ENCODE results near the gene TAF13.
"Not testable (repeated sequence)": the region's sequence is repeated elsewhere in the genome, so short reads cannot be mapped to it uniquely, and the experiment has no call there.

Gene TAF13

DNA sequence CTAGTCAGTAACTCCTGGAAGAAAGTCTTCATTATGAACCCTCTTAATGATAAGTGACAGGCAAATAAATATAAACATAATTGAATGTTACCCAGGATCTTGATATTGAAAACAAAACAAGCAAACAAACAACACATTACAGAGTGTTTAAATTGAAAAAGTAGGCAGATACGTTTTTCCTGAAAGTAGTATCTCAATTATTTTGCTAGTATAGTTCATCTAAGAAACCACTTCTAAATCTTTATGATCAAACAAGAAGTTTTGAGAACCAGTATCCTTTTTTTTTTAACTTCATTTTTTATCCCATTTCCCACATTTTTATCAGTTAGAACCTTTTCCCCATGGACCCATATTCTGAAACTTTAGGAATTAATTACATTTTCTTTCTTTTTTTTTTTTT is 30.2 kb downstream of the TAF13 start:
- no peak for DNase-seq

DNA sequence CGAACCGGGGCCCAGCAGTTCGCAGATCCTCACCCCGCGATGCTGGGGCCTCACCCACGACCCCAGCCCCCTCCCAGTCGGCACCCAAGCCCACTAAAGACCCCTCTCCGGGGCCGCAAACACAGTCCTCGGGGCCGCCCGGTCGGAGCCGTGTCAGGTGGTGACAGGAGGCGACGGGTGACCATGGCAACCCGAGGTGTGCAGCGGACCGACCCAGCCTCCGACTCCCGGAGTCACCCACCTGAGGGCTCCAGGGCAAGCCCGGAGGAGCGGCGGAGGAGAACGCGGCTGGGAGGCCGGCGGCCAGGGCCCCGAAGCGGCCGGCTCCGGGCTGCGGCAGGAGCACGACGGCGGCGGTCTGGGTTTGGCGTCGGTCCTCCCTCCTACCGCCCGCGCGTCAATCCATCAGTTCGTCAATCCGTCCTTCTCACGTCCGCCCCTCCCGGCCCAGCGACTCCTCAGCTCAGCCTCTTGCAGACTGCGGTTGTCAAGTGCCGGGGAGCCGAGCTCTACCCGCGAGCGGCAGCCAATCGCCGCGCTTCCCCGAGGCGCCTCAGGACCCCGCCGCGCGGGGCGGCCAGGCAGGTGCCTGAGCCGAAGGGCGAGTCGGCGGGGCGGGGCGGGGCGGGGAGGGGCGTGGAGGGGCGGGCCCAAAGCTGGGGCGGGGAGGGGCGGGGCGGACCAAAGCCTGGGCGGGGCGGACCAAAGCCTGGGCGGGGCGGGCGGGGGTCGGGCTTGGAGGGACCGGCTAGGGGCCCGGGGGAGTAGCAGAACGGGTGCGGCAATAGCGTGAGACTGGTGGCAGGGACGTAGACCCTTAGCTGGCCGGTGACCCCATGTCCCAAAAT is 34.0 kb downstream of the TAF13 start, which contains the start of gene WDR47:
Gene WDR47, minus strand, starts transcription at position 482 of the 848 bp plus-strand sequence. CDS start 18,590 bp downstream, outside the sequence.
- DNase-seq: peak; percentile 92 to 96 (median 93)

- DNase-seq: peak; percentile 5 to 74 (median 71)
Observed at GRCh38 chr1:109040989-109041620, 34.7 kb downstream of the TAF13 start.

DNA sequence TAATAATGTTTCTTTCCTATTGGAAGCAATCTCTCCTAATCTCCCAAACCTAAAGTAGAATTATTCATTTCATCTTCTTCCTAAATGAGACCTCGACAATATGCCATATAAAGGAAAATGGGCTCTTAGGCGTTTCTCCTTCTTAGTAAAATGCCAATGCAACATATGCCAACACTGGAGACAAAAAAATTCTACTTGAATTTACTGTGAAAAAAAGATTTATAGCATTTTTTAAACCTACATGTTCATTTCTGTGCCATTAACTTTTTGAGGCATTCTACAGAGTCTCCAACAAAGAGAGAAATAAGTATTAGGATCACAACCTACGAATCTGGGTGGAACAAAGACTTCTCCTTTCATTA is 35.2 kb downstream of the TAF13 start:
- DNase-seq: no peak

- no peak for DNase-seq
Observed at GRCh38 chr1:109034382-109034781, 41.4 kb downstream of the TAF13 start.

DNA sequence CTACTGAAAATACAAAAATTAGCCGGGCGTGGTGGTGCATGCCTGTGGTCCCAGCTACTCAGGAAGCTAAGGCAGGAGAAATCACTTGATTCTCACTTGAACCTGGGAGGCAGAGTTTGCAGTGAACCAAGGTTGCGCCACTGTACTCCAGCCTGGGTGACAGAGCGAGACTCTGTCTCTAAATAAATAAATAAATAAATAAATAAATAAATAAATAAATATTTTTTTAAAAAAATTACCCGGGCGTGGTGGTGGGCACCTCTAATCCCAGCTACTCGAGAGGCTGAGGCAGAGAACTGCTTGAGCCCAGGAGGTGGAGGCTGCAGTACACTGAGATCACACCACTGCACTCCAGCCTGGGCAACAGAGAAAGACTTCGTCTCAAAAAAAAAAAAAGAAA is 46.3 kb downstream of the TAF13 start:
- not testable (repeated sequence) for DNase-seq

DNA sequence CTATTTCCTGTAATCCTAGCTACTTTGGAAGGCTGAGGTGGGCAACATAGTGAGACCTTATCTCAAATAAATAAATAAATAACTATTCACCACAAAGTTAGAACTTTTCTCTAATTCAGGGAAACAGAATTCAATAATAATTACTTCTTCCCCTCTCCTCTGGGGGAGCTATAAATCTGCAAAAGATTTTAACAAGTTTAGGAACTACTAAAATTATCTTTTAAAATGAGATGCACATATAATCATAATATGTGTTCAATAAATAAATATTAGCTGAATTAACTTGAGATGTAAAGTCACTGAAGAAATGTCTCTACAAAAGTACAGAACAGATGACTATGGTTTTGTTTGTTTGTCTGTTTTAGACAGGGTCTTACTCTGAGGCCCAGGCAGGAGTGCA is 48.0 kb downstream of the TAF13 start:
- no peak for DNase-seq

GRCh38 chr1:109025694-109026093 is 50.1 kb downstream of the TAF13 start:
- no peak for DNase-seq

DNA sequence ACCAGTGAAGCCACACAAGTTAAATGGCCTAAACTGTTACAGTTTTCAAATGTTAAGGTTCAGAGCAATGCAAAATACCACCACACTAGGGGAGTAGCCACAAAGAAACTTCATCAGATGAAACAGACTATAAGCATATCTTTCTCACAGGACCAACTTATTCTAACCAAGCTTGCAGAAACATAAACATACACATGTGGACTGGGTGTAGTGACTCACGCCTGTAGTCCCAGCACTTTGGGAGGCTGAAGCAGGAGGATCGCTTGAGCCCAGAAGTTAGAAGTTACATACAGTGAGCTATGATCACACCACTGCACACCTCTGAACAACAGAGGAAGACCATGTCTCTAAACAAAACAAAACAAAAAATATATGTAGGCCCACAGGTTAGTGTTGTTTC is 51.2 kb downstream of the TAF13 start:
- no peak for DNase-seq

- DNase-seq: no peak
Observed at GRCh38 chr1:109020693-109021257, 55.0 kb downstream of the TAF13 start.

DNA sequence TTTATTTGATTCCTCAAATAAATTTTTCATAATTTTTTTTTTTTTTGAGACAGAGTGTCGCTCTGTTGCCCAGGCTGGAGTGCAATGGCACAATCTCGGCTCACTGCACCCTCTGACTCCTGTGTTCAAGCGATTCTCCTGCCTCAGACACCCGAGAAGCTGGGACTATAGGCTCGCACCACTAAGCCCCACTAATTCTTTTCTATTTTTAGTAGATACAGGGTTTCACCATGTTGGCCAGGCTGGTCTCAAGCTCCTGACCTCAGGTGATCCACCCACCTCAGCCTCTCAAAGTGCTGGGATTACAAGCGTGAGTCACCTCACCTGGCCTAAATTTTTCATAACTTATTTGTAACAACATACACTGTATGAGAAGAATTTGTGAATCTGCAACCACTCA is 58.1 kb downstream of the TAF13 start:
- DNase-seq: not testable (repeated sequence)

GRCh38 chr1:109017134-109017533 is 58.7 kb downstream of the TAF13 start:
- DNase-seq: no peak
